OCI-LY7 (cell line): Measurements from ENCODE around the gene SH2D3C. TPM values are rescaled to one million over a fixed set of nuclear protein-coding genes. Genes with fewer than 3 reads are reported as not detected.

Experiments
- BruUV-seq: library from RNA; stranded (reverse); fragments of 400-500 nt; replicated peaks from 2 replicates; lab custom pipeline; 2021; lab: Mats Ljungman, UMichigan
- CTCF ChIA-PET: fragments of 300-600 bp; sonication (Branson Sonifier 250); formaldehyde crosslinking; loops from one replicate; lab custom pipeline; 2022; ENCODE audit warnings: antibody characterized with exemption; ENCODE audit not compliant: unreplicated experiment; lab: Charles Lee
- POLR2A ChIA-PET: fragments of 300-600 bp; sonication (Branson Sonifier 250); formaldehyde crosslinking; loops from one replicate; lab custom pipeline; 2022; ENCODE audit warnings: antibody characterized with exemption; lab: Charles Lee
- DNase-seq: peaks from one replicate; pipeline ENCODE4 v3.0.0-alpha.2; 2015; ENCODE audit warnings: low spot score
- H2AFZ ChIP-seq: fragments of 200-600 bp; sonication (generic), shearing (Covaris generic); 2 replicates; pipeline ENCODE4 v1.6.1; 2014; ENCODE audit warnings: mild to moderate bottlenecking, antibody characterized with exemption, low read length, moderate library complexity
- H3K27ac ChIP-seq: fragments of 200-600 bp; sonication (generic); 2 replicates; pipeline ENCODE4 v1.5.1; 2014; ENCODE audit warnings: mixed run types, low read depth, mild to moderate bottlenecking, moderate library complexity, low read length, inconsistent platforms; ENCODE audit not compliant: poor library complexity, severe bottlenecking
- H3K36me3 ChIP-seq: fragments of 200-600 bp; sonication (generic); 2 replicates; pipeline ENCODE4 v1.6.1; 2014; ENCODE audit warnings: mild to moderate bottlenecking, antibody characterized with exemption, low read length, moderate library complexity, mixed read lengths; ENCODE audit not compliant: insufficient read depth
- H3K4me1 ChIP-seq: fragments of 200-600 bp; sonication (generic); 2 replicates; pipeline ENCODE4 v1.5.1; 2014; ENCODE audit warnings: mild to moderate bottlenecking, low read length; ENCODE audit not compliant: insufficient read depth, poor library complexity, severe bottlenecking
- H3K4me2 ChIP-seq: fragments of 200-600 bp; sonication (generic); 2 replicates; pipeline ENCODE4 v1.6.1; 2014; ENCODE audit warnings: mild to moderate bottlenecking, low read length
- H3K4me3 ChIP-seq: fragments of 200-600 bp; sonication (generic); 2 replicates; pipeline ENCODE4 v1.5.1; 2014; ENCODE audit warnings: mild to moderate bottlenecking, low read depth, low read length; ENCODE audit not compliant: poor library complexity, severe bottlenecking
- H3K79me2 ChIP-seq: fragments of 200-600 bp; sonication (generic); 2 replicates; pipeline ENCODE4 v1.6.1; 2016; ENCODE audit warnings: low read depth, mild to moderate bottlenecking, low read length, moderate library complexity, mixed read lengths; ENCODE audit not compliant: insufficient read depth
- H3K9me2 ChIP-seq: fragments of 200-600 bp; sonication (generic); 2 replicates; pipeline ENCODE4 v1.6.1; 2016; ENCODE audit warnings: mild to moderate bottlenecking, low read length, mixed read lengths; ENCODE audit not compliant: insufficient read depth
- H3K9me3 ChIP-seq: fragments of 200-600 bp; sonication (generic); 2 replicates; pipeline ENCODE4 v1.6.1; 2014; ENCODE audit warnings: mild to moderate bottlenecking, mixed run types, low read length, mixed read lengths
- H4K20me1 ChIP-seq: fragments of 200-600 bp; sonication (generic); 2 replicates; pipeline ENCODE4 v1.6.1; 2014; ENCODE audit warnings: mild to moderate bottlenecking, antibody characterized with exemption, low read length, moderate library complexity, mixed read lengths; ENCODE audit not compliant: insufficient read depth
- EZH2phosphoT487 ChIP-seq: fragments of 200-600 bp; sonication (generic); IDR thresholded peaks from 2 replicates; pipeline ENCODE4 v1.6.1; 2018; ENCODE audit warnings: low read depth, borderline replicate concordance, mild to moderate bottlenecking, mixed run types, antibody characterized with exemption, low read length, moderate library complexity, mixed read lengths
- intact Hi-C: fragments of 100-400 bp; cut with micrococcal nuclease; formaldehyde crosslinking; loops from one replicate; pipeline ENCODE4 v1.10.0; 2022; ENCODE audit not compliant: unreplicated experiment
- total RNA-seq, 2 experiments: library from RNA; depleted of rRNA in 1 of 2; stranded (reverse); fragments of >200 nt in 1 of 2; shearing (Covaris generic) in 1 of 2; gene quantifications; 2 replicates each; pipeline ENCODE4 v1.2.3, GENCODE V29; 2014 to 2022
- TF ChIP-seq, protein P1 (sequence below): fragments of 200-600 bp; sonication (generic); conservative IDR thresholded peaks from 2 replicates; pipeline ENCODE4 v1.5.1; 2014; ENCODE audit warnings: mild to moderate bottlenecking, antibody characterized with exemption, low read length, moderate library complexity, mixed read lengths

SH2D3C gene
- total RNA-seq, 2 experiments from 2014 or later: 40.0 to 45.7 TPM

- intact Hi-C loops: no loop called here
- Histone ChIP-seq H3K4me1 (peaks cover 10% of the 10 kb centered on the region), H3K9me2 (no peaks in the 10 kb centered on the region), H4K20me1 (no peaks in the 10 kb centered on the region), H3K4me2 (no peak overlapping the region), H3K27ac (no peak overlapping the region), H3K79me2 (no peaks in the 10 kb centered on the region), H3K9me3 (no peaks in the 10 kb centered on the region), H2AFZ (no peak overlapping the region), H3K4me3 (no peak overlapping the region), H3K36me3 (no peaks in the 10 kb centered on the region)
- CTCF ChIA-PET: no interaction called here
- no peak for DNase-seq
- no TSS peak for BruUV-seq
- POLR2A ChIA-PET: no interaction called here
- no peak for TF ChIP-seq EZH2phosphoT487
- TF ChIP-seq, protein P1, sequence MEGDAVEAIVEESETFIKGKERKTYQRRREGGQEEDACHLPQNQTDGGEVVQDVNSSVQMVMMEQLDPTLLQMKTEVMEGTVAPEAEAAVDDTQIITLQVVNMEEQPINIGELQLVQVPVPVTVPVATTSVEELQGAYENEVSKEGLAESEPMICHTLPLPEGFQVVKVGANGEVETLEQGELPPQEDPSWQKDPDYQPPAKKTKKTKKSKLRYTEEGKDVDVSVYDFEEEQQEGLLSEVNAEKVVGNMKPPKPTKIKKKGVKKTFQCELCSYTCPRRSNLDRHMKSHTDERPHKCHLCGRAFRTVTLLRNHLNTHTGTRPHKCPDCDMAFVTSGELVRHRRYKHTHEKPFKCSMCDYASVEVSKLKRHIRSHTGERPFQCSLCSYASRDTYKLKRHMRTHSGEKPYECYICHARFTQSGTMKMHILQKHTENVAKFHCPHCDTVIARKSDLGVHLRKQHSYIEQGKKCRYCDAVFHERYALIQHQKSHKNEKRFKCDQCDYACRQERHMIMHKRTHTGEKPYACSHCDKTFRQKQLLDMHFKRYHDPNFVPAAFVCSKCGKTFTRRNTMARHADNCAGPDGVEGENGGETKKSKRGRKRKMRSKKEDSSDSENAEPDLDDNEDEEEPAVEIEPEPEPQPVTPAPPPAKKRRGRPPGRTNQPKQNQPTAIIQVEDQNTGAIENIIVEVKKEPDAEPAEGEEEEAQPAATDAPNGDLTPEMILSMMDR: no peak
Observed at GRCh38 chr9:127724012-127724411, 54.5 kb downstream of the SH2D3C start.

DNA sequence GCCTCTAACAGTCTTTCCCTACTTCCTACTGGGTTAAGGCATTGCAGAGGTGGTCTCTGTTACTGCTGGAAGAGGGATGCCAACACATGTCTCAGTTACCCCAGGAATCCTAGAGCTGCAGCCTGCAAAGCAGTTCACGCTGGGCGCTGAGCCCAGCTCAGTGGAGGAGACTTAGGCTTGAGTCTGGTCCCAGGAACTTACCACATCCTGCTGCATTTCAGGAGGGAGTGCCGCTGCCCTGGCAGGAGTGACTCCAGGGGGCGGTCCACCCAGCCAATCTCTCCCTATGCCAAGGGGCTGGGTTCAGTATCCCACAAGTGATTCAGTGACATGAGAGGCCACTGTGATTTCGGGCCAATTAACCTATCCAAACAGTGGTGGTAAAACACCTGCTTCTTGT, 55.0 kb downstream of the SH2D3C start:
- no peak for DNase-seq
- no peaks in the 10 kb centered on the region for H3K9me3 ChIP-seq
- H3K4me1 ChIP-seq: peaks cover 11% of the 10 kb centered on the region
- no peaks in the 10 kb centered on the region for H3K9me2 ChIP-seq
- H3K36me3 ChIP-seq: no peaks in the 10 kb centered on the region
- H3K27ac ChIP-seq: no peak overlapping the region
- H4K20me1 ChIP-seq: no peaks in the 10 kb centered on the region
- TF ChIP-seq, protein P1: no peak
- TF ChIP-seq EZH2phosphoT487: no peak
- no peak overlapping the region for H3K4me2 ChIP-seq
- ChIA-PET CTCF (no interaction called here), POLR2A (no interaction called here)
- BruUV-seq: no TSS peak
- H2AFZ ChIP-seq: no peak overlapping the region
- no peak overlapping the region for H3K4me3 ChIP-seq
- no peaks in the 10 kb centered on the region for H3K79me2 ChIP-seq
- intact Hi-C loops: no loop called here

- H3K9me2 ChIP-seq: no peaks in the 10 kb centered on the region
- H3K4me3 ChIP-seq: no peak overlapping the region
- H3K27ac ChIP-seq: no peak overlapping the region
- no peaks in the 10 kb centered on the region for H3K9me3 ChIP-seq
- CTCF ChIA-PET: no interaction called here
- TF ChIP-seq, protein P1: no peak
- TF ChIP-seq EZH2phosphoT487: no peak
- no peak for DNase-seq
- H3K4me1 ChIP-seq: peaks cover 11% of the 10 kb centered on the region
- no peak overlapping the region for H3K4me2 ChIP-seq
- intact Hi-C loops: no loop called here
- H3K36me3 ChIP-seq: no peaks in the 10 kb centered on the region
- POLR2A ChIA-PET: interaction anchor here (1.4 kb wide), 1 partner anchor 14 kb away, joined by 3 read pairs; no protein-coding TSS in a partner anchor
- H2AFZ ChIP-seq: no peak overlapping the region
- no peaks in the 10 kb centered on the region for H4K20me1 ChIP-seq
- BruUV-seq: no TSS peak
- H3K79me2 ChIP-seq: no peaks in the 10 kb centered on the region
Observed at GRCh38 chr9:127723013-127723412, 55.5 kb downstream of the SH2D3C start.
